ELR (cell line): ENCODE data around the gene PARS2.

Source experiments
- DNase-seq: peaks from one replicate; pipeline ENCODE4 v3.0.0-alpha.2; 2015; ENCODE audit warnings: low read depth

The PARS2 gene

GRCh38 chr1:54774820-54775498 is 10.6 kb upstream of the PARS2 start:
- peak; percentile 66 for DNase-seq

- DNase-seq: no peak
Observed at GRCh38 chr1:54772951-54773350, 8.6 kb upstream of the PARS2 start.

- peak; percentile 23 for DNase-seq
Observed at GRCh38 chr1:54768093-54768492, 3.8 kb upstream of the PARS2 start.

- DNase-seq: no peak
Observed at GRCh38 chr1:54767526-54767925, 3.2 kb upstream of the PARS2 start.

- no peak for DNase-seq
Observed at GRCh38 chr1:54766726-54767125, 2.4 kb upstream of the PARS2 start.

- no peak for DNase-seq
Observed at GRCh38 chr1:54764922-54765561, 719 bp upstream of the PARS2 start.

GRCh38 chr1:54763816-54764132 is 549 bp downstream of the PARS2 start:
- DNase-seq: no peak

- DNase-seq: no peak
Observed at GRCh38 chr1:54758678-54759348, 5.5 kb downstream of the PARS2 start.

GRCh38 chr1:54757833-54758232 is 6.5 kb downstream of the PARS2 start:
- no peak for DNase-seq

- no peak for DNase-seq
Observed at GRCh38 chr1:54754486-54755285, 9.6 kb downstream of the PARS2 start.

GRCh38 chr1:54754045-54754444 is 10.3 kb downstream of the PARS2 start:
- no peak for DNase-seq

- no peak for DNase-seq
Observed at GRCh38 chr1:54751426-54751825, 12.9 kb downstream of the PARS2 start.

- no peak for DNase-seq
Observed at GRCh38 chr1:54750596-54750995, 13.7 kb downstream of the PARS2 start.

GRCh38 chr1:54748094-54748835 is 16.1 kb downstream of the PARS2 start:
- no peak for DNase-seq

- DNase-seq: no peak
Observed at GRCh38 chr1:54745864-54746263, 18.5 kb downstream of the PARS2 start.

GRCh38 chr1:54745274-54745673 is 19.0 kb downstream of the PARS2 start:
- no peak for DNase-seq

GRCh38 chr1:54744696-54745095 is 19.6 kb downstream of the PARS2 start:
- no peak for DNase-seq

- DNase-seq: no peak
Observed at GRCh38 chr1:54743416-54744226, 20.7 kb downstream of the PARS2 start.

- DNase-seq: no peak
Observed at GRCh38 chr1:54742282-54742681, 22.0 kb downstream of the PARS2 start.

GRCh38 chr1:54741531-54741930 is 22.8 kb downstream of the PARS2 start:
- no peak for DNase-seq

- DNase-seq: no peak
Observed at GRCh38 chr1:54738244-54738643, 26.1 kb downstream of the PARS2 start.
